Thyroid gland (tissue), 4 donors: ENCODE measurements around the gene IZUMO4.

ENCODE experiments used
- POLR2A ChIP-seq, 2 donors: fragments of 450-650 bp; IDR thresholded peaks; one replicate each; pipeline ENCODE4 v1.6.1; 2017; ENCODE audit warnings: antibody characterized with exemption in 2 of 2, mild to moderate bottlenecking in 2 of 2, moderate library complexity in 1 of 2
- TF ChIP-seq, protein P1 (sequence below), 6 experiments: fragments of 200-600 bp in 3 of 6; fragments of 450-650 bp in 3 of 6; sonication (generic) in 3 of 6; IDR thresholded peaks; one replicate each; pipeline ENCODE4 v1.5.1; 2016 to 2019; ENCODE audit warnings: antibody characterized with exemption in 6 of 6, mild to moderate bottlenecking in 2 of 6, inconsistent platforms in 1 of 6, moderate library complexity in 1 of 6

DNA sequence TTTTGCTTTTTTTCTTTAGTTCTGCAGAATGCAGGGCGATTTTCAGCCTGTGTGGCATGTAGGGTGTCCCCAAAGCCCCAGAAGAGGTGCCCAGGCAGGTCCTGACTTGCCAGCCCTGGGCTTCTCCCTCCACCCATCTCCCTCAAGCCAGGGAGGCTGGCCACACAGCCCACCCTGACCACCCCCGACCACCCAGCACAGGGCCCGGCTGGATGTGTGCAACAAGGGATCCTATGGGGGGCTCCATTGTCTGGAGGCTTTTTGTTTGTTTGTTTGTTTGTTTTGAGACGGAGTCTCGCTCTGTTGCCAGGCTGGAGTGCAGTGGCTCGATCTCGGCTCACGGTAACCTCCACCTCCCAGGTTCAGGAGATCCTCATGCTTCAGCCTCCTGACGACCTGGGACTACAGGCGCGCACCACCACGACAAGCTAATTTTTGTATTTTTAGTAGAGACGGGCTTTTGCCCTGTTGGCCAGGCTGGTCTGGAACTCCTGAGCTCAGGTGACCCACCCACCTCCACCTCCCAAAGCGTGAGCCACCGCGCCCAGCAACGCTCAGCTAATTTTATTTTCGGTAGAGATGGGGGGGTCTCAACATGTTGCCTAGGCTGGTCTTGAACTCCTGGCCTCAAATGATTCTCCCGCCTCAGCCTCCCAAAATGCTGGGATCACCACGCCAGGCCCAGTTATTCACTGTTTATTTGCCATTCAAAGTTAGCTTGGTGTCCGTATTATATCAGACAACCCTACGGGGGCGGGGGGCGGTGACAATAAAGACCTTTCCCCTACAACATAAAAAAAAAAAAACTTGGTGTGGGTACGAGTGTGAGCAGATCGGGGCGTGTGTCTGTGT, 37.9 kb upstream of the IZUMO4 start:
- TF ChIP-seq, protein P1, sequence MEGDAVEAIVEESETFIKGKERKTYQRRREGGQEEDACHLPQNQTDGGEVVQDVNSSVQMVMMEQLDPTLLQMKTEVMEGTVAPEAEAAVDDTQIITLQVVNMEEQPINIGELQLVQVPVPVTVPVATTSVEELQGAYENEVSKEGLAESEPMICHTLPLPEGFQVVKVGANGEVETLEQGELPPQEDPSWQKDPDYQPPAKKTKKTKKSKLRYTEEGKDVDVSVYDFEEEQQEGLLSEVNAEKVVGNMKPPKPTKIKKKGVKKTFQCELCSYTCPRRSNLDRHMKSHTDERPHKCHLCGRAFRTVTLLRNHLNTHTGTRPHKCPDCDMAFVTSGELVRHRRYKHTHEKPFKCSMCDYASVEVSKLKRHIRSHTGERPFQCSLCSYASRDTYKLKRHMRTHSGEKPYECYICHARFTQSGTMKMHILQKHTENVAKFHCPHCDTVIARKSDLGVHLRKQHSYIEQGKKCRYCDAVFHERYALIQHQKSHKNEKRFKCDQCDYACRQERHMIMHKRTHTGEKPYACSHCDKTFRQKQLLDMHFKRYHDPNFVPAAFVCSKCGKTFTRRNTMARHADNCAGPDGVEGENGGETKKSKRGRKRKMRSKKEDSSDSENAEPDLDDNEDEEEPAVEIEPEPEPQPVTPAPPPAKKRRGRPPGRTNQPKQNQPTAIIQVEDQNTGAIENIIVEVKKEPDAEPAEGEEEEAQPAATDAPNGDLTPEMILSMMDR (IDR thresholded peaks at IDR 0.05): no peak
- TF ChIP-seq POLR2A (IDR thresholded peaks at IDR 0.05): no peak
